ENCODE data around the gene FITM2.

The FITM2 gene

GRCh38 chr20:44274303-44275017 is 36.5 kb downstream of the FITM2 start:
- DNase-seq: no peak

- DNase-seq: no peak
These were observed 37.5 kb downstream of the FITM2 start for GRCh38 chr20:44273231-44274215.

GRCh38 chr20:44271915-44272663 is 38.9 kb downstream of the FITM2 start:
- no peak for DNase-seq

GRCh38 chr20:44268802-44269201 is 42.2 kb downstream of the FITM2 start:
- DNase-seq: no peak

GRCh38 chr20:44264287-44264686 is 46.7 kb downstream of the FITM2 start:
- DNase-seq: no peak

GRCh38 chr20:44258226-44258890 is 52.6 kb downstream of the FITM2 start:
- DNase-seq: no peak

- no peak for DNase-seq
These were observed 54.0 kb downstream of the FITM2 start for GRCh38 chr20:44256961-44257360.

GRCh38 chr20:44255942-44256341 is 55.1 kb downstream of the FITM2 start:
- DNase-seq: no peak

GRCh38 chr20:44254073-44254472 is 56.9 kb downstream of the FITM2 start:
- DNase-seq: no peak

- DNase-seq: no peak
These were observed 57.5 kb downstream of the FITM2 start for GRCh38 chr20:44253528-44253927.

Measured in activated CD8-positive, alpha-beta memory T cell treated with anti-CD3 and anti-CD28 coated beads, Interleukin-2, amount 50 U/mL, for 4 hours (primary cell).